Loucy (cell line): Measurements from ENCODE around the gene RAB22A.

Experiments
- H2AFZ ChIP-seq: fragments of 200-600 bp; sonication (generic); 2 replicates; pipeline ENCODE4 v1.6.0; 2016; ENCODE audit warnings: antibody characterized with exemption, mild to moderate bottlenecking, low read length, moderate library complexity
- H3F3A ChIP-seq: fragments of 200-600 bp; 2 replicates; pipeline ENCODE4 v1.6.0; 2016; ENCODE audit warnings: antibody characterized with exemption, low read depth, mild to moderate bottlenecking
- H3K27me3 ChIP-seq: fragments of 200-600 bp; sonication (generic); 2 replicates; pipeline ENCODE4 v1.6.1; 2014; ENCODE audit warnings: low read length, mild to moderate bottlenecking; ENCODE audit not compliant: insufficient read depth, poor library complexity, severe bottlenecking
- H3K36me3 ChIP-seq: fragments of 200-600 bp; sonication (generic); 2 replicates; pipeline ENCODE4 v1.6.1; 2016; ENCODE audit warnings: low read length; ENCODE audit not compliant: insufficient read depth
- H3K4me1 ChIP-seq: fragments of 200-600 bp; sonication (generic); 2 replicates; pipeline ENCODE4 v1.5.1; 2014; ENCODE audit warnings: low read length, mild to moderate bottlenecking; ENCODE audit not compliant: insufficient read depth, poor library complexity, severe bottlenecking
- H3K4me2 ChIP-seq: fragments of 200-600 bp; sonication (generic); 2 replicates; pipeline ENCODE4 v1.6.0; 2014; ENCODE audit warnings: antibody characterized with exemption, low read length, low read depth, mild to moderate bottlenecking; ENCODE audit not compliant: poor library complexity, severe bottlenecking
- H3K4me3 ChIP-seq: fragments of 200-600 bp; sonication (generic); 2 replicates; pipeline ENCODE4 v1.5.1; 2014; ENCODE audit warnings: low read length, mild to moderate bottlenecking, mixed read lengths; ENCODE audit not compliant: poor library complexity, severe bottlenecking
- H3K79me2 ChIP-seq: fragments of 200-600 bp; sonication (generic); 2 replicates; pipeline ENCODE4 v1.6.1; 2014; ENCODE audit warnings: low read length; ENCODE audit not compliant: insufficient read depth
- H3K9ac ChIP-seq: fragments of 200-600 bp; sonication (generic); 2 replicates; pipeline ENCODE4 v1.6.0; 2014; ENCODE audit warnings: mild to moderate bottlenecking, low read depth, low read length, moderate library complexity; ENCODE audit not compliant: poor library complexity, severe bottlenecking
- H3K9me2 ChIP-seq: fragments of 200-600 bp; sonication (generic); replicated peaks from 2 replicates; pipeline ENCODE4 v1.6.1; 2016; ENCODE audit warnings: low read depth, low read length, mixed read lengths
- H3K9me3 ChIP-seq: fragments of 200-600 bp; sonication (generic); 2 replicates; pipeline ENCODE4 v1.6.1; 2014; ENCODE audit warnings: mild to moderate bottlenecking, antibody characterized with exemption, low read length, low read depth; ENCODE audit not compliant: insufficient read depth
- H4K20me1 ChIP-seq: fragments of 200-600 bp; sonication (generic); 2 replicates; pipeline ENCODE4 v1.6.0; 2014; ENCODE audit warnings: antibody characterized with exemption, low read length, mild to moderate bottlenecking; ENCODE audit not compliant: insufficient read depth, poor library complexity, severe bottlenecking
- EZH2phosphoT487 ChIP-seq: fragments of 200-600 bp; IDR thresholded peaks from 2 replicates; pipeline ENCODE4 v1.6.1; 2018; ENCODE audit warnings: antibody characterized with exemption, mild to moderate bottlenecking, moderate library complexity, borderline replicate concordance
- TF ChIP-seq, protein P1 (sequence below): fragments of 200-600 bp; sonication (generic); conservative IDR thresholded peaks from 2 replicates; pipeline ENCODE4 v1.5.1; 2014; ENCODE audit warnings: mild to moderate bottlenecking, antibody characterized with exemption, low read length

Gene RAB22A

GRCh38 chr20:58331961-58332551 lies 22.5 kb downstream of the RAB22A start:
- H3K9ac ChIP-seq: no peak overlapping the region
- H3K4me3 ChIP-seq: no peak overlapping the region
- H3K9me2 ChIP-seq: no peaks in the 10 kb centered on the region
- H3K36me3 ChIP-seq: peaks cover 9% of the 10 kb centered on the region; the same call in 1 of the 2 replicates
- no peaks in the 10 kb centered on the region for H3K9me3 ChIP-seq
- H3K27me3 ChIP-seq: no peaks in the 10 kb centered on the region
- no peak for TF ChIP-seq EZH2phosphoT487
- TF ChIP-seq, protein P1, sequence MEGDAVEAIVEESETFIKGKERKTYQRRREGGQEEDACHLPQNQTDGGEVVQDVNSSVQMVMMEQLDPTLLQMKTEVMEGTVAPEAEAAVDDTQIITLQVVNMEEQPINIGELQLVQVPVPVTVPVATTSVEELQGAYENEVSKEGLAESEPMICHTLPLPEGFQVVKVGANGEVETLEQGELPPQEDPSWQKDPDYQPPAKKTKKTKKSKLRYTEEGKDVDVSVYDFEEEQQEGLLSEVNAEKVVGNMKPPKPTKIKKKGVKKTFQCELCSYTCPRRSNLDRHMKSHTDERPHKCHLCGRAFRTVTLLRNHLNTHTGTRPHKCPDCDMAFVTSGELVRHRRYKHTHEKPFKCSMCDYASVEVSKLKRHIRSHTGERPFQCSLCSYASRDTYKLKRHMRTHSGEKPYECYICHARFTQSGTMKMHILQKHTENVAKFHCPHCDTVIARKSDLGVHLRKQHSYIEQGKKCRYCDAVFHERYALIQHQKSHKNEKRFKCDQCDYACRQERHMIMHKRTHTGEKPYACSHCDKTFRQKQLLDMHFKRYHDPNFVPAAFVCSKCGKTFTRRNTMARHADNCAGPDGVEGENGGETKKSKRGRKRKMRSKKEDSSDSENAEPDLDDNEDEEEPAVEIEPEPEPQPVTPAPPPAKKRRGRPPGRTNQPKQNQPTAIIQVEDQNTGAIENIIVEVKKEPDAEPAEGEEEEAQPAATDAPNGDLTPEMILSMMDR: no peak
- H3K4me2 ChIP-seq: no peak overlapping the region
- no peaks in the 10 kb centered on the region for H3F3A ChIP-seq
- H3K79me2 ChIP-seq: peaks cover 64% of the 10 kb centered on the region
- H4K20me1 ChIP-seq: peaks cover 23% of the 10 kb centered on the region
- H3K4me1 ChIP-seq: peaks cover 5% of the 10 kb centered on the region
- H2AFZ ChIP-seq: no peak overlapping the region

DNA sequence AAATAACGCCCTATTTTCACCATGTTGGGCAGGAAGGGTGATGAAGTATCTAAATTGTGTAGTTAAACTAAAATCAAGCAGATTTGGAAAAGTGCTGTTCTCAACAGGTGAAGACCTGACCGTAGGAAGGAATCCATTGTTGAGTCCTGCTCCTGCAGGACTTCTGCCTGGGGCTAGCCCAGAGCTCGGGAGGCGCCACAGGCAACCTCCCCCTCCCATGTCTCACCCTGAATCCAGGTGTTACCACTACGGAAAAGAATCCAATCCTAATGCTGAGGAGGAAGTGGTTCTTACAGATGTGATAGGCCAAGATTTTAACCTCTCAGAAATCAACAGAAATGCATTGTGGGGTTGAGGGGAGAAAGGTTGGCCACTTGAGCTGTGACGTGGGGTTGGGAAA lies 30.2 kb downstream of the RAB22A start:
- no peaks in the 10 kb centered on the region for H3K9me3 ChIP-seq
- no peaks in the 10 kb centered on the region for H3F3A ChIP-seq
- TF ChIP-seq EZH2phosphoT487: no peak
- TF ChIP-seq, protein P1: no peak
- no peak overlapping the region for H3K4me3 ChIP-seq
- peaks cover 8% of the 10 kb centered on the region; the same call in 1 of the 2 replicates for H3K36me3 ChIP-seq
- H3K4me2 ChIP-seq: no peak overlapping the region
- no peak overlapping the region for H2AFZ ChIP-seq
- peaks cover 56% of the 10 kb centered on the region; the same call in 1 of the 2 replicates for H3K79me2 ChIP-seq
- H4K20me1 ChIP-seq: peaks cover 6% of the 10 kb centered on the region
- no peaks in the 10 kb centered on the region for H3K27me3 ChIP-seq
- peaks cover 6% of the 10 kb centered on the region for H3K4me1 ChIP-seq
- H3K9me2 ChIP-seq: no peaks in the 10 kb centered on the region
- no peak overlapping the region for H3K9ac ChIP-seq

DNA sequence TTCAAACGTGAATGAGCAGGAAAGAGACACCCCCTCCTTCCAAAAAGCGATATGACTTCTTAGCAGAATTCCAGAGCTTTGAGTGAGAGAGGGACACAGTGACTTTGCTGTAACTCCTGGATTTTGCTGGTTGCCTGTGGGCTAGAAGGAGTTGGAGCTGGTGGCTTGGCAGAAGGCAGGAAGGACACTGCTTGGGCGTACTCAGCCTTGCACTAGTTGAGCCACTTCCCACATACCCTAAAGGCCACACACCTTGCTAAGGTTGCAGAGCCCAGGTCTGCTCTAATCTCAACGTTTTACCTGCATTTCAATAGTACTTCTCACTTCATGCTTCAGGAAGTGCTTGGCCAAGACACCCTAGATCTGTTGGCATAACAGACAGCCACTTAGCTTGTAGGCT lies 30.6 kb downstream of the RAB22A start:
- Histone ChIP-seq H3K9ac (no peak overlapping the region), H3K36me3 (peaks cover 12% of the 10 kb centered on the region; the same call in 1 of the 2 replicates), H3K79me2 (peaks cover 52% of the 10 kb centered on the region; the same call in 1 of the 2 replicates), H2AFZ (no peak overlapping the region), H3K27me3 (no peaks in the 10 kb centered on the region), H3K4me3 (no peak overlapping the region), H3K4me2 (no peak overlapping the region), H3F3A (no peaks in the 10 kb centered on the region), H3K9me3 (no peaks in the 10 kb centered on the region), H3K9me2 (no peaks in the 10 kb centered on the region), H3K4me1 (peaks cover 6% of the 10 kb centered on the region), H4K20me1 (peaks cover 6% of the 10 kb centered on the region)
- no peak for TF ChIP-seq EZH2phosphoT487
- TF ChIP-seq, protein P1: no peak
